Kidney capillary endothelial cell (primary cell): ENCODE data around the gene CCNE1.
"Not testable (repeated sequence)": the region's sequence is repeated elsewhere in the genome, so short reads cannot be mapped to it uniquely, and the experiment has no call there.

Source experiments
- DNase-seq: peaks from one replicate; pipeline ENCODE4 v3.0.0-alpha.2; 2018; ENCODE audit warnings: low spot score

Gene CCNE1

GRCh38 chr19:29787281-29787680 is 24.5 kb upstream of the CCNE1 start:
- no peak for DNase-seq

DNA sequence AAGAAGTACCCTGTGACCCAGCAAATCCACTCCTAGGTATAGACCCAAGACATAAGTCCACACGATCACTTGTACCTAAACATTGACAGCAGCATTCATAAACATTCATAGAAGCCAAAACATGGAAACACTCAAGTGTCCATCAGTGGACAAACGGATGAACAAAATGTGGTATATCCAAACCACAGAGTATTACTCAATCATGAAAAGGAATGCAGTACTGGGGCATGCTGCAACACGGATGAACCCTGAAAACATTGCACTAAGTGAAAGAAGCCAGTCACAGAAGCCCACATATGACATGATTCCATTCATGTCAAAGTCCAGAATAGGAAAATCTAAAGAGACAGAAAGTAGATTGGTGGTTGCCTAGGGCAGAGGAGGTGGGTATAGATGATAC is 22.8 kb upstream of the CCNE1 start:
- no peak for DNase-seq

GRCh38 chr19:29793116-29793727 is 18.6 kb upstream of the CCNE1 start:
- DNase-seq = no peak

- DNase-seq = not testable (repeated sequence)
Observed at GRCh38 chr19:29794490-29794889, 17.3 kb upstream of the CCNE1 start.

DNA sequence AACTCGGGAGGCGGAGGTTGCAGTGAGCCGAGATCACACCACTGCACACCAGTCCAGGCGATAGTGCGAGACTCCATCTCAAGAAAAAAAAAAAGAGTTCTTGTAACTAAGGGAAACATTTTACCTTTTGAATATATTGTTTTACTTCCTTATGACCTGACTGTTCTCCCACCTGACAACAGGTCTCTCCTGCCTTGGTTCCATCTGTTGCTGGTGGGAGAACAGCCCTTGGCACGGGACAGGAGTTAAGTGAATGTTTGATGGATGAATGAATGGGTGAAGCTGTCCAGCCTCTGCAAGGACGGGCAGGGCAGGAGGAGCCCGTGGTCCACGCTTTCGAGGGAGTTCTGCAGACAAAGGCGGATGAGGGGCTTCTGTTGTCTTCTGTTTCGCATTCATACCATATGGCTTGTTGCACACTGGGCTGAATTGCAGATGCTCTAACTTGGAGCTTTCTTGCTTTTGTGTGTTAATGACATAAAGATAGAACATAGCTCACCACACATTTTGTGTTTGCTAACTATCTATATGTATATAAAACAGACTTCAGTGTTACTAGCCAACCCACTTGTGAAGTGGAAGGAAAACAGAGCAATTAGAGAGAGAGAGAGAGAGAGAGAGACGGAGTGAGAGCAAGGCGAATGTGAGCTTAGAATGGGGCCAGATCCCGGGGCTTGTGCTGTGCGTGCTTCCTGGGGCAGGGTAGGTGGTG is 16.2 kb upstream of the CCNE1 start:
- no peak for DNase-seq

DNA sequence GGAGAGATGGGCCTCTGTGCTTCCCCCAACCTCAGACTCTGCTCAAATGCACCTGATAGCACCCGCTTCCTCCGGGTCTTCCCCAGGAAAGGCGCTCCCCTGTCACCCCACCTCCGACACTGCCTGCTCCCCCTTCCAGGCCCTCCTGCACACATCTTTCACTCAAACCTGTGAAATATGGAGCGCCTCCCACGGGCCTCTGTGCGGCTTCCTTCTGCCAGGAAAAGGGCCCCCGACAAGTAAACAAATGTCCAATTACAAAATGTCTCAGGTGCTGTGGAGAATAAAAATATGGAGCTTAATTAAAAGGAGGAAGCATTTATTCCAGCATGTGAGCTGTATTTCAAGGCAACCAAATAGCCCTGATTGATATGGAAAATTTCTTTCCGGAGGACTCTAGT is 15.6 kb upstream of the CCNE1 start:
- no peak for DNase-seq

DNA sequence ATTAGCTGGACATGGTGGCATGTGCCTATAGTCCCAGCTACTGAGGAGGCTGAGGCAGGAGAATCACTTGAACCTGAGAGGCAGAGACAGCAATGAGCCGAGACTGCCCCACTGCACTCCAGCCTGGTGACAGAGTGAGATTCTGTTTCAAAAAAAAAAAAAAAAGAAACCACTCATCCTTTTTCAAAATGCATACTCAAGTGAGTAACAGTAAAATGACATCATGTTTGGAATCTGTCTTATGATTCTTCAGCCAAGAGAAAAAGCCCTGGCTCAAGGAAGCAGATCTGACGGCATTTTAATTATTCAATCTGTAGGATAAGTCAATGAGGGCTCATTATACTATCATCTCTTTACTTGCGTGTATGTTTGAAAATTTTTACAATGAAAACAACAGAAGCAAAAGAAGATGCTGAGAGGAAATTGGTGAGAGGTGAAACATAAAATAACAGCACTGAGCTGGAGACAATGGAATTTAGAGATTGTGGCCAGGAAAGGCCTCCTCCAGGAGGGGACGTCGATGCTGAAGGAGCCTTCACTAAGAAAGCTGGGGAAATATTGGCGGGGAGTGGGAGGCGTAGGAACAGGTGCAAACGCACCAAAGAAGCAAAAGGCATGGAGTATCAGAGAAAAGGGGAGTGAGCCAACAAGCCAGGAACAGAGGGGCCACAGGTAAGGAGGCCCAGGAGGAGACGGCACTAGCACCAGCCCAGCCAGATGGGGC is 12.9 kb upstream of the CCNE1 start:
- no peak for DNase-seq

- DNase-seq = no peak
Observed at GRCh38 chr19:29800100-29800825, 11.5 kb upstream of the CCNE1 start.

GRCh38 chr19:29803951-29804350 is 7.8 kb upstream of the CCNE1 start:
- not testable (repeated sequence) for DNase-seq

DNA sequence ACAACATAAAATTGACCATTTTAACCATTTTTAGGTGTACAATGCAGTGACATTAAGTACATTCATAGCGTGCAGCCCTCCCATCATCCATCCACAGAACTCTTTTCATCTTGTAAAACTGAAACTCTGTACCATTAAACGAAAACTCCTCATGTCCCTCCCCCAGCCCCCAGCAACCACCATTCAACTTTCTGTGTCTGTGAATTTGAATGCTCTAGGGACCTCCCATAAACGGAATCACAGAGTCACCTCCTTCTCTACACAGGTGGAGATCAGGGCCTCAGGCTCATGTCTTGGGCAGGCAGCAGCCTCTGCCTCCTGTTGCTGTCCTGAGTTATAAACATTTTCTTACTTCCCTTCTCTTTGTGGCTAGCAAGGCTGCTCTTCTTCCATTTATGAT is 7.3 kb upstream of the CCNE1 start:
- no peak for DNase-seq

DNA sequence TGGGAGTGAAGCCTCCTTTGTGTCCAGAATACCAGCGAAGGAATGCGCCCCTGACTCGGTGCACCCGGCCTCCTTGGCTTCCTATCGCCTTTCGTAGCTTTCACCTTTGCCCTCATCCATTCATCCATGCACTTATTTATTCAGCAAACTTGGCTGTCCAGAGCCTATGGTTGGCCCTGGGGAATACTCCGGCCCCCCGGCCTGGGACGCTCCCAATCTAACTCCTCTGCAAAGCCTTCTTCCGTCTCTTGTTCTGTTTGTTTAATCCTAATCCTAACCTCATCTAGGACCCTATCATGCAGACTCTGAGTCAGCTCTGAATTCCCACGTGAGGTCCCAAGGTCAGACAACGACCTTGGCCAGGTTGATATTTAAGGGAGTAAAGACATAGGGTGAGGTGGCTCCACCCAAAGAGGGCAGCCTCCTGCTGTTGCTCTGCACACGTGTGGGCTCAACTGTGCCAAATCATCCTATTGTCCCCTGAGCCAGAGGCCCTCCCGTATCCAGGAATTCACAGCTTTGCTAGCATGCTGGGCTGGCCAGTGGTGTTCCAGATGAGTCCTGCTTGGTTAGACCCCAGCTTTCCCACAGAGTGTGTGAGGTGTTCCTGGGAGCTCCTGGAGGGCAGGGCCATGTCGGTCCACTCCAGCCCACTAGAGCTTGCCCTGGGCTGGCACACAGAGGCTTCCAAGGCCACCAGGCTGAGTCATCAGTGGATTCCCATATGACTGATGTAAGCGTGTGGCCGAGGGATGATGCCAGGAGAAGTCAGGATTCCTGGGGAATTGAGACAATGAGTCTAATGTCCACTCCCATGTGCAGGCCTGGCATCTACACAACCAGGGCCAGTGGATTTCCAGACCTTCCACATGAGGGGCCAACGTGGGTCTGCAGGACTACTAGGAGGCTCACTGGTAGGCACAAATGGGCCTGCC is 6.5 kb upstream of the CCNE1 start:
- DNase-seq = no peak

GRCh38 chr19:29806098-29806866 is 5.5 kb upstream of the CCNE1 start:
- no peak for DNase-seq

- no peak for DNase-seq
Observed at GRCh38 chr19:29807178-29807577, 4.6 kb upstream of the CCNE1 start.

DNA sequence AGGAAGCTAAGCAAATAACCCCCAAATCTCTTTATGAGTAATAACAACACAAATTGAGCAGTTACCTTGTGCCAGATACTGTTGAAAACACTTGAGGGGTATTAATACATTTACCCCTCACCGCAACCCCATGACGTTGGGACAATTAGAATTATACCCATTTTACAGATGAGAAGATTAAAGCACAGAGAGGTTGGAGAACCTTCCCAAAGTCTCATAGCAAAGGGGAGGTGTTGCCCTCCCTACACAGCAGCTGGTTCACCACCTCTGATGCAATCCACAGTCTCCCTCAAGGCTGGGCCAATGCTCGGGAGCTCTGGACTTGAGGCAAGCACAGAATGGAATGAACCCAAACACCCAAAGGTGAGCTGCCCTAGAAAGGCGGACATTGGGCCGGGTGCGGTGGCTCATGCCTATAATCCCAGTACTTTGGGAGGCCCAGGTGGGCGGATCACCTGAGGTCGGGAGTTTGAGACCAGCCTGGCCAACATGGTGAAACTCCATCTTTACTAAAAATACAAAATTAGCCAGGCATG is 3.9 kb upstream of the CCNE1 start:
- DNase-seq = no peak

GRCh38 chr19:29809795-29810503 is 1.8 kb upstream of the CCNE1 start:
- no peak for DNase-seq

GRCh38 chr19:29810504-29810871 is 1.3 kb upstream of the CCNE1 start:
- no peak for DNase-seq

DNA sequence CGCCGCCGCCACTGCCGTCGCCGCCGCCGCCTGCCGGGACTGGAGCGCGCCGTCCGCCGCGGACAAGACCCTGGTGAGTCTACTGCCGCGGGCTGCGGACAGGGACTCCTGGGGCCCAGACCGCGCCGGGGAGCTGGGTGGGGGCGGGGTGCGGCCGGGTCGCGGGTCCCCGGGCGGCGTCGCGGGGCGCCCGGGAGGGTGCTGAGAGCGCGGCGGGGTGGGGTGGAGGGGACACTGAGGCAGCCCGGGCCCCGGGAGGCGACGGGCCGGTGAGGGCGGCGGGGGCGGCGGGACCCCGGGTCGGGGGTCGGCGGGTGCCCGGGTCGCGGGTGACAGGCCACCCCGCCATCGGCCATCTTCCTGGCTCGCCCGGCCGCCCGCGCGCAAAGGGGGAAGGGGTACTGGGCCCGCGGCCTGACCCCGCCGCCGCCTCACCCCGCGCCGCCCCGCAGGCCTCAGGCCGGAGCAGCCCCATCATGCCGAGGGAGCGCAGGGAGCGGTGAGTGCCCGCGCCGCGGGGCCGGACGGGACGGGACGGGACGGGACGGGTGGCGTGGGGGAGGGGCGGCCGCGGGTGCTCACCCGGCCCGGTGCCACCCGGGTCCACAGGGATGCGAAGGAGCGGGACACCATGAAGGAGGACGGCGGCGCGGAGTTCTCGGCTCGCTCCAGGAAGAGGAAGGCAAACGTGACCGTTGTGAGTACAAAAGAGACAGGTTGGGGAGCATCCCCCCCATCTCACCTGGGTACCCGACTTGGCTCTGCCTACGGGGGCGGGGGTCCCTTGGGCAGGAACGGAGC is 489 bp downstream of the CCNE1 start:
- DNase-seq = no peak

DNA sequence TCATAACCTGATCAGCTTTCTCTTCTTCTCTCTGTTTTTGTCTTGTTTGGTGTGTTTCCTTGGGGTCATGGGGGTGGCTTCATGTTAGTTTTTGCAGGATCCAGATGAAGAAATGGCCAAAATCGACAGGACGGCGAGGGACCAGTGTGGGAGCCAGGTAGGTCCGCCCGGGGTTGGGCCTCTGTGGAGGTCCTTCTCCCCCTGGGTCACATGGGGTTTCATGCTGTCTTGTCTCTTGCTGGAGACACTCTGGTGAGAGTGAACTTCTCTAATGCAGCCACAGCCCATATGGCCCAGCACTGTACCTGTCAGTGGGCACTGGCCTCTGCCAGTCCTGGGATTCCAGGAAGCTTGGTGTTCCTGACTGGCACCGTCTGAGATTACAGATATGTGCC is 1.1 kb downstream of the CCNE1 start:
- no peak for DNase-seq

DNA sequence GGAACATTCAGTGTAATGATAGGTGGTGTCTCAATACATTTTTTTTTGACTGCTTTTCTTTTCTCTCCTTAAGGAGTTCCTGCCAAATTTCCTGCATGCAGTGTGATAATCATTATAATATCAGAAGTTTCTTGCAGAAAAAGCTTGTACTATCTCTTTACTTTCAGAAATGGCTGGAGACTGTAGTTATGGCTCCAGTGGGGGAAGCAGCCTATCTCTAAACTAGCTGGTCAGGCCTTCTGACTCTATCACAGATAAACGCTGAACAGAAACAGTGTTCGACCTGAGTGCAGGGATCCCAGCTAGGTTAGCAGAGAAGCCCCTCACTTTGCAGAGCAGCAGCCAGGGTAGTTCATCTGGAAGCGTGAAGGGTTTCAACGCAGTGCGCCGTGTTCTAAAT is 1.9 kb downstream of the CCNE1 start:
- DNase-seq = no peak
